HG02759 (cell line): ENCODE results near the gene PXN.

Experiments used
- ATAC-seq: cut with Tn5 transposase; IDR thresholded peaks from one replicate; pipeline ENCODE4 v1.9.1; 2021; ENCODE audit warnings: mild to moderate bottlenecking, moderate library complexity; ENCODE audit not compliant: unreplicated experiment

The PXN gene

GRCh38 chr12:120181991-120182631 lies 83.4 kb downstream of the PXN start:
- no peak for ATAC-seq

DNA sequence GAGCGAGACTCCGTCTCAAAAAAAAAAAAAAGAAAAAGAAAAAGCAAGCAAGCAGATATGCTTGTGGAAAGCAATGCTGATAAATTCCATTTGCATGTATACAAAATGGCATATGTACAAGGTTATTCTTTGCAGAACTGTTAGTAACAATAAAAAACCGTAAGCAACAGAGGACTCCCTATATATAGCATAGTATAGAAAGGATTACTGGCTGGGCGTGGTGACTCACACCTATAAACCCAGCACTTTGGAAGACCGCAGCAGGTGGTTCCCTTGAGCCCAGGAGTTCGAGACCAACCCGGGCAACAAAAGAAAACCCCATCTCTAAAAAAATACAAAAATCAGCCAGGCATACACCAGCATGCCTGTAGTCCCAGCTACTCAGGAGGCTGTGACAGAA lies 84.6 kb downstream of the PXN start:
- ATAC-seq = no peak

DNA sequence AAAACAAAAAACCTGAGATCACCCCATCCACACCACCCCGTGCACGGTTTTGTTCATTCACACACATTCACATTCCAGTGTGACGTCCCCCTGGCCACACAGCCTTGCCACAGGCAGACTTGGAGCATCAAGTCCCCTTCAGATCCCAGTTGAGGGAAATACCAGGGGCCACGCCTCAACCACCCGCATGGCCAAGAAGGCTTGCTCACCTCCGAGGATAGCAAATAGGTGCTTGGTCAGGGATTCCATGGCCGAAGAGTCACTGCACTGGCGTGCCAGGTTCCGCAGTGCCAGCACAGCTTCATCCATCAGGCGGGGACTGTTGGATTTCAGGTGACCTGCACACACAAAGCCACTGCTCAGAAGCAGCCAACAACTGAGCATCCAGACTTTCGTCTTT lies 90.0 kb downstream of the PXN start:
- ATAC-seq = no peak

DNA sequence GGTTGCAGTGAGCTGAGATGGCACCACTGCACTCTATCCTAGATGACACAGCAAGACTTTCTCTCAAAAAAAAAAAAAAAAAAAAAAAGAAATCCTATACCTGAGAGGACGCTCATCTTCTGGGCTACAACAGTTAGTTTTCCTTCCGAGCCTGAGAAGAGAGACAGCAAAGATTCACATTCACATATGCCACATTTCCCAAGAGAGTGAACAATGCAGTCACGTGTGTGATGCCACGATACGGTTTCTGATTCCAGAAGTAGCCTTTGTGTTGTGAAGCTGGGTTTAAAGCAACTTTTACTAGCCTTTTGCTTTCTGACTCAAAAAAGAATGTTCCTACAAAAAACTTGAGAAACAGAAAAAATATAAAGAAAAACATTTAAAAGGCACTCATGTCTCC lies 90.5 kb downstream of the PXN start:
- no peak for ATAC-seq

DNA sequence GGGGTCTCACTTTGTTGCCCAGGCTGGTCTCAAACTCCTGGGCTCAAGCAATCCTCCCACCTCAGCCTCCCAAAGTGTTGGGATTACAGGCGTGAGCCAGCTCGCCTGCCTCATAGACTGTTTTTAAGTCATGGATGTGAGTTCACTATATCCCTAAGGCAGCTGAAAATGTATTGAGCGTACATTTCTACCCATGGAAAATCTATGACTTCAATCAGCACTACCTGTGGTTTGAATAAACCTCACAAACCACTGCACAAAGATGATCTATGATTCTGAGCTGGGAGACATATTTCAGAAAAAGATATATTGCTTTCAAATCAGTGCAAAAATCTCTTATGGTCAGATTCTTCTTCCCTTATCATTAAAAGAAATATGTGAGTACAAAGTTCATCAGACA lies 93.5 kb downstream of the PXN start:
- no peak for ATAC-seq

DNA sequence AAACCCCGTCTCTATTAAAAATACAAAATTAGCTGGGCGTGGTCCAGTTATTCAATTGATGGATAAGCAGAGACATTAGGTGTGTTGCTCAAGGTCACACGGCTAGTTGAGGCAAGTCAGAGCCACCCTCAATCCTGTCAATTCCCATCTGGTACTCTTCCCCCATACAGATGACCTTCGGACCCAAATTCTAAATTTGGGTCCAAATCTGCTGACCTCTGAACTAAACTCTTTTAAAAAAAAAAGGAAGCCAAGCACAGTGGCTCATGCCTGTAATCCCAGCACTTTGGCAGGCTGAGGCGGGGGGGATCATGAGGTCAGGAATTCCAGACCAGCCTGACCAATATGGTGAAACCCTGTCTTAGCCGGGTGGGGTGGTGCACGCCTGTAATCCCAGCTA lies 94.9 kb downstream of the PXN start:
- no peak for ATAC-seq

DNA sequence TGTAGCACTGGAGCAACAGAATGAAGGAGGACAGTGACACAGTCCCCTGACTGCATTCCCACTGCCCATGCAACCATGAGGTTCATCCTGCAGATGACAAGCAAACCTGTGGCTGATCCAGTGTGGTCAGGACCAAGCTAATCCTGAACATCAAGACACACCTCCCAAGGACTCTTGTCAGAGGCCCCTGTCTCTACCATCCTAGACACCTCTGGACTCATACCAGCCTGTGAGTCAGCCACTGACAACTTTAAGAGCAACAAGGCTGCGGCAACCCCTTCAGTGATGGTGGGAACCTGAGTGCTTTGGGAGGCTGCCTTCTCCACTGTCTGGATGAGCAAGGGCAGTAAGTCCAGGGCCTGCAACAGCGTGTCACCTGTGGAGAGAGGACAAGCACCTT lies 95.6 kb downstream of the PXN start:
- no peak for ATAC-seq

DNA sequence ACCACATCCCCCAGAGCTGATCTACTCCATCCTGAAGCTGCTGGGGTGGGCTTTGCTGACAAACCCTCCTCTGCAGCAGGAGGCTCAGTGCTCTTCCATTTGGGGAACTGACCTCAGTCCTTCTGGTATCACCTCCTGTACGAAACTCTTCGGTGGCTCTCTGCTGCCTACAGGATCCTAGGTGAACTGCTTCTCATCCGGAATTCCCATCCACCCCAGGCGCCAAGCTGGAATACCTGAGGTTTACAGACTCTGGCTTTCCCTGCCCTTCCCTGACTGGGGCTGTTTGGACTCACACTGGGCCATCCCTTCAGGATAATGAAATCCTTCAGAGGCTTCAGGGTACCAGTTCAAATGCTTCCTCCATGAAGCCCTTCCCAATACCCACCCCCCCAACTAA lies 97.2 kb downstream of the PXN start:
- no peak for ATAC-seq

GRCh38 chr12:120167529-120168095 lies 97.9 kb downstream of the PXN start:
- no peak for ATAC-seq

GRCh38 chr12:120164293-120164692 lies 101.2 kb downstream of the PXN start:
- ATAC-seq = no peak

DNA sequence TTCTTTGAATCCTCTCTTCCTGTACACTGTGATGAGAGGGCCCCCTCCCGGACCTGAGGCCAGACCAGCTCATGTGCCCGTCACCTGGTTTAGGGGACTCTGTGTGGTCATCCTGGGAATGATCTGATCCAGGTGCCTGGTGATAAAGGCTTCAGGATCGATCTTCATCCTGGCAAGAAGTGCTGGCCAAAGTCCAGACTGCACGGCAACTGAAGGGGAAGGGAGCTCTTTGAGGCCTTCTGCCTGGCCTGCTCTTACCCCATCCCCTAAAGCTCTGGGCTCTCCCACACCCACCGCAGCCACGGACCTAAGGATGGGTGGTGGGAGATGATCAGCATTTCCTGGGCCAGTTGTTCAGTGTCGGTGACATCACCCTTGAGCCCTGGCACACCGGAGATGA lies 102.8 kb downstream of the PXN start:
- ATAC-seq = no peak

DNA sequence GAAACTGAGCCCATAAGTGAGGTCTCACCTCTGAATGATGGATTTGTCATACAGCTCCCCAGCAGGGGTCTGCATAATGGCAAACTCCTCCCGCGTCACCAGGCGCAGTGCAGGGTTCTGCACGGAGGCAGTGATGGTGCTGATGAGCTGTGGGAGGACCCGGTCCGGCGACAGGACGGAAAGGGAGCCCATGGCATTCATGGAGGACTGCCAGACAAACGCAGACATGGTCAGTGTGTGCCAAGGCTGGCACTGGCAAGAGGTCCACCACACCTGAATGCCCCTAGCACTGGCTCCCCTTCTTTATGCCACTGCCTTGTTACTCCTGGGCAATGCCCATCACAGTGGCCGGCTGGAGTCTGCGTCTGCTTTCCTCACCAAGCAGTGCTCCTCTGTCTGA lies 103.7 kb downstream of the PXN start:
- ATAC-seq = no peak
